K562 (cell line): Measurements from ENCODE around the gene SLC15A3. TPM values are rescaled to one million over a fixed set of nuclear protein-coding genes. Genes with fewer than 3 reads are reported as not detected.

Source experiments
- ATAC-seq: fragments of 200-7000 bp; cut with Tn5 transposase; 3 replicates; pipeline ENCODE4 v1.9.1; 2020; ENCODE audit warnings: moderate library complexity
- BruUV-seq: library from RNA; stranded (reverse); fragments of 400-500 nt; replicated peaks from 2 replicates; lab custom pipeline; 2021; lab: Mats Ljungman, UMichigan
- CTCF ChIA-PET: fragments of 300-600 bp; formaldehyde crosslinking; extraction: SDS; loops from one replicate; lab custom pipeline; 2021; ENCODE audit warnings: low intra/inter-chr PET ratio; lab: Yijun Ruan, JAX
- POLR2A ChIA-PET: fragments of 300-600, 350-650 bp; sonication (Branson Sonifier 250); formaldehyde crosslinking; extraction: SDS; loops from one replicate; lab custom pipeline; 2021; ENCODE audit warnings: antibody characterized with exemption, inconsistent platforms; lab: Yijun Ruan, JAX
- DNase-seq, 4 experiments: peaks; one replicate each; pipeline versions ENCODE4 v3.0.0 to v3.0.0-alpha.2; 2011 to 2018; ENCODE audit warnings: low spot score in 3 of 4, mixed read lengths in 3 of 4; ENCODE audit errors: extremely low read depth in 1 of 4
- FAIRE-seq: peaks from 2 replicates; lab custom pipeline; 2011; peaks lifted over from hg19 to GRCh38; lab: Jason Lieb, UNC
- H2AFZ ChIP-seq: 2 replicates; pipeline ENCODE4 v1.6.0; 2011; ENCODE audit warnings: low read depth, low read length, control low read depth, inconsistent platforms
- H3K27ac ChIP-seq: fragments of 200-600 bp; 3 replicates; pipeline ENCODE4 v1.8.0; 2011; ENCODE audit warnings: low read depth, mild to moderate bottlenecking, control low read depth, inconsistent platforms, low read length, moderate library complexity, mixed read lengths; ENCODE audit errors: extremely low read depth
- H3K27me3 ChIP-seq, 2 experiments: fragments of 300-600 bp in 1 of 2; 2 replicates in 1 of 2; 3 replicates in 1 of 2; pipeline versions ENCODE4 v1.6.0 to v1.8.0; 2011; ENCODE audit warnings: inconsistent platforms in 2 of 2, low read length in 2 of 2, mild to moderate bottlenecking in 1 of 2, mixed read lengths in 1 of 2, moderate library complexity in 1 of 2; ENCODE audit not compliant: control insufficient read depth in 2 of 2, insufficient read depth in 2 of 2
- H3K36me3 ChIP-seq: fragments of 300-600 bp; 3 replicates; pipeline ENCODE4 v1.8.0; 2011; ENCODE audit warnings: mild to moderate bottlenecking, low read length, inconsistent platforms; ENCODE audit not compliant: control insufficient read depth, insufficient read depth
- H3K4me1 ChIP-seq, 2 experiments: fragments of 200-600 bp in 1 of 2; replicated peaks in 1 of 2; 2 replicates in 1 of 2; 3 replicates in 1 of 2; pipeline versions ENCODE4 v1.5.1 to v1.8.0; 2011; ENCODE audit warnings: inconsistent platforms in 2 of 2, low read length in 2 of 2, mild to moderate bottlenecking in 1 of 2, mixed read lengths in 1 of 2, moderate library complexity in 1 of 2; ENCODE audit not compliant: control insufficient read depth in 2 of 2, insufficient read depth in 2 of 2
- H3K4me2 ChIP-seq: 2 replicates; pipeline ENCODE4 v1.6.1; 2011; ENCODE audit warnings: low read length, control low read depth, inconsistent platforms, mixed read lengths; ENCODE audit not compliant: insufficient read depth
- H3K4me3 ChIP-seq: fragments of 200-600 bp; sonication (generic), shearing (Covaris generic); 2 replicates; pipeline ENCODE4 v1.5.1; 2016; ENCODE audit warnings: control low read depth, inconsistent platforms
- H3K79me2 ChIP-seq: fragments of 200-600 bp; 3 replicates; pipeline ENCODE4 v1.8.0; 2011; ENCODE audit warnings: low read length, inconsistent platforms; ENCODE audit not compliant: control insufficient read depth, insufficient read depth
- H3K9ac ChIP-seq, 2 experiments: 2 replicates each; pipeline versions ENCODE4 v1.6.0 to v1.6.1; 2011; ENCODE audit warnings: low read depth in 2 of 2, low read length in 2 of 2, control low read depth in 1 of 2, inconsistent platforms in 1 of 2, mild to moderate bottlenecking in 1 of 2, mixed read lengths in 1 of 2; ENCODE audit not compliant: insufficient read depth in 1 of 2
- H3K9me1 ChIP-seq: one replicate; pipeline ENCODE4 v1.6.0; 2011; ENCODE audit warnings: inconsistent platforms, mild to moderate bottlenecking, low read length, moderate library complexity; ENCODE audit not compliant: control insufficient read depth, insufficient read depth
- H3K9me3 ChIP-seq: replicated peaks from 2 replicates; pipeline ENCODE4 v1.5.1; 2011; ENCODE audit warnings: low read depth, low read length, inconsistent platforms; ENCODE audit not compliant: control insufficient read depth, insufficient read depth
- H4K20me1 ChIP-seq: replicated peaks from 2 replicates; pipeline ENCODE4 v1.6.1; 2011; ENCODE audit warnings: low read length, inconsistent platforms, mixed read lengths; ENCODE audit not compliant: control insufficient read depth, insufficient read depth
- ATF4 ChIP-seq: fragments of 450-650 bp; formaldehyde crosslinking; IDR thresholded peaks from 2 replicates; pipeline ENCODE4 v1.4.0; 2022; ENCODE audit warnings: mild to moderate bottlenecking, moderate library complexity
- CHD2 ChIP-seq: IDR thresholded peaks from 2 replicates; pipeline ENCODE4 v1.6.1; 2011; ENCODE audit warnings: low read depth, low read length
- CXXC5 ChIP-seq: fragments of 250-450 bp; sonication (Bioruptor Pico); IDR thresholded peaks from 2 replicates; pipeline ENCODE4 v1.8.0; 2022; ENCODE audit warnings: inconsistent platforms, mild to moderate bottlenecking, moderate library complexity
- DNMT1 ChIP-seq: fragments of 450-650 bp; IDR thresholded peaks from 2 replicates; pipeline ENCODE4 v1.6.1; 2016; ENCODE audit warnings: antibody characterized with exemption, mild to moderate bottlenecking
- HDAC2 ChIP-seq: fragments of 450-650 bp; IDR thresholded peaks from 2 replicates; pipeline ENCODE4 v1.6.1; 2016; ENCODE audit warnings: mild to moderate bottlenecking
- MIER1 ChIP-seq: fragments of 450-650 bp; IDR thresholded peaks from 2 replicates; pipeline ENCODE4 v1.6.1; 2016; ENCODE audit warnings: antibody characterized with exemption, mild to moderate bottlenecking, low read depth
- MYNN ChIP-seq, 2 experiments: sonication (generic); formaldehyde crosslinking in 1 of 2; IDR thresholded peaks; 2 replicates each; pipeline versions ENCODE4 v1.5.0 to v1.6.1; 2016 to 2020; ENCODE audit warnings: antibody characterized with exemption in 1 of 2, missing genetic modification reagents in 1 of 2
- PHF20 ChIP-seq: fragments of 450-650 bp; IDR thresholded peaks from 2 replicates; pipeline ENCODE4 v1.6.1; 2018; ENCODE audit not compliant: partially characterized antibody
- POLR2B ChIP-seq: fragments of 450-650 bp; IDR thresholded peaks from 2 replicates; pipeline ENCODE4 v1.6.1; 2018; ENCODE audit warnings: low read depth; ENCODE audit not compliant: partially characterized antibody
- RB1 ChIP-seq: fragments of 450-650 bp; IDR thresholded peaks from 2 replicates; pipeline ENCODE4 v1.6.1; 2017; ENCODE audit warnings: low read depth, mild to moderate bottlenecking
- TGIF2 ChIP-seq: sonication (generic); formaldehyde crosslinking; IDR thresholded peaks from 2 replicates; pipeline ENCODE4 v1.8.1; 2022; ENCODE audit warnings: mild to moderate bottlenecking, missing genetic modification reagents, moderate library complexity
- ZNF124 ChIP-seq: sonication (generic); formaldehyde crosslinking; IDR thresholded peaks from 2 replicates; pipeline ENCODE4 v1.8.1; 2022; ENCODE audit warnings: missing genetic modification reagents
- ZNF444 ChIP-seq: fragments of 250-450 bp; sonication (Bioruptor Pico); IDR thresholded peaks from 2 replicates; pipeline ENCODE4 v1.4.0; 2020; ENCODE audit warnings: mild to moderate bottlenecking, moderate library complexity
- WGBS: fragments of 100-300 bp; shearing (Covaris generic); methylation state at CpG from one replicate; pipeline ENCODE4 v1.1.6; 2016; ENCODE audit warnings: low coverage, mixed read lengths; ENCODE audit not compliant: insufficient coverage; ENCODE audit errors: missing lambda C conversion rate; 5-methylcytosine and 5-hydroxymethylcytosine counted together
- in situ Hi-C: fragments of 300-500 bp; cut with MboI; formaldehyde crosslinking; loops from 4 replicates; pipeline ENCODE4 v1.15.0; 2018; ENCODE audit warnings: inconsistent platforms, mixed read lengths
- intact Hi-C: fragments of 100-400 bp; cut with micrococcal nuclease; formaldehyde crosslinking; loops from 2 replicates; pipeline ENCODE4 v1.14.2; 2022
- polyA plus RNA-seq, 8 experiments: library from polyadenylated mRNA; depleted of rRNA in 4 of 8; stranded (reverse) in 5 of 8; unstranded in 3 of 8; fragments of >200 nt; fragmentation: Nextera tagmentation in 2 of 8; fragmentation: Illumina TruSeq in 1 of 8; extraction: Ambion mirVana in 2 of 8; extraction: Trizol in 1 of 8; gene quantifications; 2 replicates each; pipeline versions ENCODE4 v1.2.1 to v1.2.3, GENCODE V29; 2011 to 2014; ENCODE audit warnings: inconsistent platforms in 1 of 8, missing spikeins in 1 of 8
- total RNA-seq, 7 experiments: library from RNA; depleted of rRNA in 6 of 7; stranded (reverse); fragments of >200 nt in 6 of 7; fragmentation: Illumina TruSeq in 2 of 7; extraction: Trizol in 2 of 7; gene quantifications; 2 replicates each; pipeline versions ENCODE4 v1.2.1 to v1.2.3, GENCODE V29; 2011 to 2021; ENCODE audit warnings: low replicate concordance in 1 of 7
- TF ChIP-seq, protein P1 (sequence below): sonication (generic); IDR thresholded peaks from 2 replicates; pipeline ENCODE4 v1.6.1; 2016
- TF ChIP-seq, protein P2 (sequence below): fragments of 150-350 bp; conservative IDR thresholded peaks from 2 replicates; pipeline ENCODE4 v1.6.1; 2014; ENCODE audit warnings: low read length
- TF ChIP-seq, protein P3 (sequence below): sonication (generic); formaldehyde crosslinking; IDR thresholded peaks from 2 replicates; pipeline ENCODE4 v1.8.0; 2022; ENCODE audit warnings: missing genetic modification reagents, mild to moderate bottlenecking, borderline replicate concordance

SLC15A3 gene
- total and polyA plus RNA-seq, 9 of the 15 experiments (the other 6 are each of a cell fraction or from before 2014, with no cell fraction given) = 0.07 to 0.27 TPM; not detected in 7

DNA sequence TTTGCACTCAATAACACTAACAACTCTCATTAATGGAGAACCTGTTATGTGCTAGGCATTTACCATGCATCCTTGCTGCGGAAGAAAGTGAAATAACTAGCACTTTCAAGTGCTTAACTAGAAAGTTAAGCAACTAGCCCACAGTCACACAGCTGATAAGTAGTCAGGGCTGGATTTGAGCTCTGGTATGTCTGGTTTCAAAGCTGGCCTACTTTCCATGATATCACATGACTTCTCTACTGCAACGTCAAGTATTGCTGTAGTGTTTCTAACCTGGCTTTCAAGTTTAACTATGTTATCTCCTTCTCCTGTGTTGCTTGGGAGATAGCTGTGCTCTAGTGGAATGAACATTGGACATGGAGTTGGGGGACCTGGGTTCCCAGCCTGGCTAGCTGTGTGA is 12.1 kb downstream of the SLC15A3 start (continued):
- TF ChIP-seq, protein P1, sequence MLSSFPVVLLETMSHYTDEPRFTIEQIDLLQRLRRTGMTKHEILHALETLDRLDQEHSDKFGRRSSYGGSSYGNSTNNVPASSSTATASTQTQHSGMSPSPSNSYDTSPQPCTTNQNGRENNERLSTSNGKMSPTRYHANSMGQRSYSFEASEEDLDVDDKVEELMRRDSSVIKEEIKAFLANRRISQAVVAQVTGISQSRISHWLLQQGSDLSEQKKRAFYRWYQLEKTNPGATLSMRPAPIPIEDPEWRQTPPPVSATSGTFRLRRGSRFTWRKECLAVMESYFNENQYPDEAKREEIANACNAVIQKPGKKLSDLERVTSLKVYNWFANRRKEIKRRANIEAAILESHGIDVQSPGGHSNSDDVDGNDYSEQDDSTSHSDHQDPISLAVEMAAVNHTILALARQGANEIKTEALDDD = peak; percentile 87

- H3K79me2 ChIP-seq = no peaks in the 10 kb centered on the region
- H4K20me1 ChIP-seq = peaks cover 16% of the 10 kb centered on the region
- WGBS = 1% methylated on average over 7 of the region's 7 CpGs
- H3K4me3 ChIP-seq = no peak overlapping the region
- H3K4me1 ChIP-seq = peaks cover 0 to 11% of the 10 kb centered on the region in 2 experiments; a peak in 1 of 5 replicates
- ATAC-seq = no peak
- H3K9me3 ChIP-seq = no peaks in the 10 kb centered on the region
- no peak overlapping the region for H3K27ac ChIP-seq
- DNase-seq = no peak
- no peaks in the 10 kb centered on the region for H3K36me3 ChIP-seq
- intact Hi-C loops = no loop called here
- ChIA-PET POLR2A (interaction anchor here (1.4 to 1.6 kb wide), 2 partner anchors 11 to 15 kb away, joined by 4 to 6 read pairs; no protein-coding TSS in a partner anchor), CTCF (interaction anchor here (0.6 kb wide), 1 partner anchor 11 kb away, joined by 3 read pairs; no protein-coding TSS in a partner anchor)
- H3K9me1 ChIP-seq = no peaks in the 10 kb centered on the region
- no peak overlapping the region for H2AFZ ChIP-seq
- no peak overlapping the region for H3K4me2 ChIP-seq
- peaks cover 59 to 87% of the 10 kb centered on the region in 2 experiments for H3K27me3 ChIP-seq
- in situ Hi-C loops = no loop called here
- H3K9ac ChIP-seq = no peak overlapping the region
- no TSS peak for BruUV-seq
- no peak for FAIRE-seq
- TF ChIP-seq CHD2 = no peak
- TF ChIP-seq DNMT1 = no peak
- no peak for TF ChIP-seq RB1
- TF ChIP-seq ZNF444 (CRISPR knock-in tag) = no peak
- TF ChIP-seq HDAC2 = no peak
- no peak for TF ChIP-seq ZNF124 (CRISPR knock-in tag)
- no peak for TF ChIP-seq MIER1
- no peak for TF ChIP-seq CXXC5 (CRISPR knock-in tag)
- no peak for TF ChIP-seq TGIF2
- TF ChIP-seq, protein P2, sequence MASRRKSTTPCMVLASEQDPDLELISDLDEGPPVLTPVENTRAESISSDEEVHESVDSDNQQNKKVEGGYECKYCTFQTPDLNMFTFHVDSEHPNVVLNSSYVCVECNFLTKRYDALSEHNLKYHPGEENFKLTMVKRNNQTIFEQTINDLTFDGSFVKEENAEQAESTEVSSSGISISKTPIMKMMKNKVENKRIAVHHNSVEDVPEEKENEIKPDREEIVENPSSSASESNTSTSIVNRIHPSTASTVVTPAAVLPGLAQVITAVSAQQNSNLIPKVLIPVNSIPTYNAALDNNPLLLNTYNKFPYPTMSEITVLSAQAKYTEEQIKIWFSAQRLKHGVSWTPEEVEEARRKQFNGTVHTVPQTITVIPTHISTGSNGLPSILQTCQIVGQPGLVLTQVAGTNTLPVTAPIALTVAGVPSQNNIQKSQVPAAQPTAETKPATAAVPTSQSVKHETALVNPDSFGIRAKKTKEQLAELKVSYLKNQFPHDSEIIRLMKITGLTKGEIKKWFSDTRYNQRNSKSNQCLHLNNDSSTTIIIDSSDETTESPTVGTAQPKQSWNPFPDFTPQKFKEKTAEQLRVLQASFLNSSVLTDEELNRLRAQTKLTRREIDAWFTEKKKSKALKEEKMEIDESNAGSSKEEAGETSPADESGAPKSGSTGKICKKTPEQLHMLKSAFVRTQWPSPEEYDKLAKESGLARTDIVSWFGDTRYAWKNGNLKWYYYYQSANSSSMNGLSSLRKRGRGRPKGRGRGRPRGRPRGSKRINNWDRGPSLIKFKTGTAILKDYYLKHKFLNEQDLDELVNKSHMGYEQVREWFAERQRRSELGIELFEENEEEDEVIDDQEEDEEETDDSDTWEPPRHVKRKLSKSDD = no peak
- TF ChIP-seq ATF4 (CRISPR knock-in tag) = no peak
- no peak for TF ChIP-seq POLR2B
- no peak for TF ChIP-seq PHF20
- TF ChIP-seq MYNN (IDR thresholded peaks at IDR 0.05) = no peak
- no peak for TF ChIP-seq MYNN (CRISPR knock-in tag; IDR thresholded peaks at IDR 0.05)
- TF ChIP-seq, protein P3, sequence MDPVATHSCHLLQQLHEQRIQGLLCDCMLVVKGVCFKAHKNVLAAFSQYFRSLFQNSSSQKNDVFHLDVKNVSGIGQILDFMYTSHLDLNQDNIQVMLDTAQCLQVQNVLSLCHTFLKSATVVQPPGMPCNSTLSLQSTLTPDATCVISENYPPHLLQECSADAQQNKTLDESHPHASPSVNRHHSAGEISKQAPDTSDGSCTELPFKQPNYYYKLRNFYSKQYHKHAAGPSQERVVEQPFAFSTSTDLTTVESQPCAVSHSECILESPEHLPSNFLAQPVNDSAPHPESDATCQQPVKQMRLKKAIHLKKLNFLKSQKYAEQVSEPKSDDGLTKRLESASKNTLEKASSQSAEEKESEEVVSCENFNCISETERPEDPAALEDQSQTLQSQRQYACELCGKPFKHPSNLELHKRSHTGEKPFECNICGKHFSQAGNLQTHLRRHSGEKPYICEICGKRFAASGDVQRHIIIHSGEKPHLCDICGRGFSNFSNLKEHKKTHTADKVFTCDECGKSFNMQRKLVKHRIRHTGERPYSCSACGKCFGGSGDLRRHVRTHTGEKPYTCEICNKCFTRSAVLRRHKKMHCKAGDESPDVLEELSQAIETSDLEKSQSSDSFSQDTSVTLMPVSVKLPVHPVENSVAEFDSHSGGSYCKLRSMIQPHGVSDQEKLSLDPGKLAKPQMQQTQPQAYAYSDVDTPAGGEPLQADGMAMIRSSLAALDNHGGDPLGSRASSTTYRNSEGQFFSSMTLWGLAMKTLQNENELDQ = no peak
Observed at GRCh38 chr11:60939301-60939700, 12.7 kb downstream of the SLC15A3 start.
